T-helper 22 cell (primary cell): Measurements from ENCODE around the gene PTBP1.

ENCODE experiments used
- DNase-seq: peaks from one replicate; pipeline ENCODE4 v3.0.0-alpha.2; 2020; ENCODE audit warnings: low read depth

Gene PTBP1

GRCh38 chr19:854549-854948 lies 57.3 kb downstream of the PTBP1 start:
- no peak for DNase-seq

GRCh38 chr19:855142-855541 lies 57.9 kb downstream of the PTBP1 start:
- DNase-seq: no peak

- no peak for DNase-seq
These were observed 58.4 kb downstream of the PTBP1 start for GRCh38 chr19:855566-856120.

GRCh38 chr19:858284-858683 lies 61.0 kb downstream of the PTBP1 start:
- no peak for DNase-seq

- no peak for DNase-seq
These were observed 61.9 kb downstream of the PTBP1 start, which contains the start of gene CFD for GRCh38 chr19:858868-859843. Gene CFD (plus strand): TSS chr19:859664. CDS start chr19:859690, 26 bp downstream.

GRCh38 chr19:861141-861755 lies 64.0 kb downstream of the PTBP1 start:
- no peak for DNase-seq
